CD4-positive, alpha-beta T cell treated with Interleukin-4 for 4 hours (primary cell): ENCODE measurements around the gene HERC5.
"Not testable (repeated sequence)": the region's sequence is repeated elsewhere in the genome, so short reads cannot be mapped to it uniquely, and the experiment has no call there.

Experiments
- DNase-seq: peaks from one replicate; pipeline ENCODE4 v3.0.0-alpha.2; 2020

HERC5 gene

GRCh38 chr4:88456670-88457306 lies at the start of gene HERC5:
TSS of gene HERC5 (plus strand) at chr4:88457119. CDS start at chr4:88457270, 151 bp downstream.
- peak; percentile 95 for DNase-seq

DNA sequence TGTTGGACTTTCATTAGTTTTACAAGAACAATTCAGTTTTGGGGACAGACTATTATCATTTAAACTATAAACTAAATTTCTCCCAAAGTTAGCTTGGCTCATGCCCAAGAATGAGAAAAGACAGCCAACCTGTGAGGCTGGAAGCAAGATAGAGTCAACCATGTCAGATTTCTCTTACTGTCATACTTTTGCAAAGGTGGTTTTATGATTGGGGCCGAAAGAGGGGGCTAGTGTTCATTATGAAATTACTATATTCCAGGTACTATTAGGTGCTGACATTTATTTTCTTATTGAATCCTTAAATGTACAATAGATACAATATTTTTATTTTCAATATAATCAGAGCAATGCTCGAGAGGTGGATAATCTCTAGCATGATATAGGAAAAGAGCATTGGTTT lies 47.7 kb upstream of the HERC5 start:
- no peak for DNase-seq

- no peak for DNase-seq
Measured at GRCh38 chr4:88409789-88410188, 47.1 kb upstream of the HERC5 start.

- DNase-seq, result no peak
Measured at GRCh38 chr4:88411491-88412096, 45.3 kb upstream of the HERC5 start.

DNA sequence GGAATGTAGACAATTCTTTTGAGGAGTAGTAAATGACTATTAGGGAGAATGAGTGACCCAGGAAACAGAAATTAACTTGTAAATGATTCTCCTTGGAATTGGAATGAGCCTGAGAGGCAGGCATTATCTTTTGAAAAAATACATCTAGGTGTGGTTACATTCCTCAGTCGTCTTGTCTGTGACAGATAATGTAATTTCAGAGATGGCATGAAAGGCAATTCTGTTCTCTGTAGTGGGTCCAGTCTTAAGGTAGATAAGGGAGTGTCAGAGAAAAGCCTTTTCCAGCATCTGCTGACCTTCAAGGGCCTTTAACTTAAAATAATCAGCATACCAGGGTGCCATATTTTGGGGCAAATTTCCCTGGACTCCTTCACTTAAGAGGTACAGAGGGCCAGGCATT lies 43.1 kb upstream of the HERC5 start:
- DNase-seq, result no peak

- DNase-seq, result no peak
Measured at GRCh38 chr4:88414755-88415154, 42.2 kb upstream of the HERC5 start.

GRCh38 chr4:88415982-88416381 lies 40.9 kb upstream of the HERC5 start:
- no peak for DNase-seq

DNA sequence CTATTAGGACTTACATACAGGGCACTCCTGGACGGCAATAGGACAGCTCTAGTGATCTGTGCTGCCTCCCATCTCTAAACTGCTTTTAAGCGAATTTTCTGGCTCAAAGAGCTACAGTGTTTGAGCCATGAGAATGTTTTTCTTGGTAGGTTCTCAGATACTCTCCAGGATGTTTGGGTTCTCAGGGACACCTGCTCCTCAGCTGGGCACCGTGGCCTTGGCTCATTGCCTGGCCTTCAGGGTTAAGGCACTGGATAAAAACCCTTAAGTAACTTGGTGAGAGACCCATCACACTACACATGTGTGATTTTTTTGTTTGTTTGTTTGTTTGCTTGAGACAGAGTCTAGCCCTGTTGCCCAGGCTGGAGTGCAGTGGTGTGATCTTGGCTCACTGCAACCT lies 38.5 kb upstream of the HERC5 start:
- DNase-seq, result no peak

- no peak for DNase-seq
Measured at GRCh38 chr4:88419874-88420273, 37.0 kb upstream of the HERC5 start.

GRCh38 chr4:88420844-88421243 lies 36.1 kb upstream of the HERC5 start:
- no peak for DNase-seq

GRCh38 chr4:88422403-88422802 lies 34.5 kb upstream of the HERC5 start:
- DNase-seq, result no peak

DNA sequence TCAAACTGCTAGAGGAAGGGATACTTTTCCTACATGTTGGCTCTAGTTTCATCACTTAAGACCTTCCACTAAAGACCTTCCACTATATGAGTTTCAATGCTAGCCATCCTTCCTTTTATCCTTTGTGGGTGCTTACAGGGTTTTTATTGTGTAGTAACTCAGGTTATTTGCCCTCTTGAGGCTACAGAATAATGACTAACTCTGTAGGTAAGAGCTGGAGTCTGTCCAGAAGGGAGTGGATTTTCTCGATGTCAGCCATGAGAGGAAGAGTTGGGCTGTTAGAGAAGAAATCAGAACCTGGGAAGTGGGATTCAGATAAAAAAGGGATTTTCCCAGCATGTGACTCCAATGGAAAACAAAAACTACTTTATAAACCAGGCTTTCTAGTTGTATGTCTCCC lies 27.5 kb upstream of the HERC5 start:
- no peak for DNase-seq

- no peak for DNase-seq
Measured at GRCh38 chr4:88435987-88436693, 20.8 kb upstream of the HERC5 start.

DNA sequence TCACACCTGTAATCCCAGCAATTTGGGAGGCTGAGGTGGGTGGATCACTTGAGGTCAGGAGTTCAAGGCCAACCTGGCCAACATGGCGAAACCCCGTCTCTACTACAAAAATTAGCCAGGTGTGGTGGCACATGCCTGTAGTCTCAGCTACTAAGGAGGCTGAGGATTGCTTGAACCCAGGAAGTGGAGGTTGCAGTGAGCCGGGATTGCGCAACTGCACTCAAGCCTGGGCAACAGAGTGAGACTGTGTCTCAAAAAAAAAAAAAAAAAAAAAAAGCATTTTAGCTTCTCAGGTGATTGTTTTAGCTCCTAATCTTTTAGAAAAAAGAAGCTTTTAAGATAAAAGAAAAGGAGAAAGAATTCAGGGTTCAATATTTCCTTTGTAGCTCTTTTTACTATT lies 19.0 kb upstream of the HERC5 start:
- DNase-seq, result not testable (repeated sequence)

DNA sequence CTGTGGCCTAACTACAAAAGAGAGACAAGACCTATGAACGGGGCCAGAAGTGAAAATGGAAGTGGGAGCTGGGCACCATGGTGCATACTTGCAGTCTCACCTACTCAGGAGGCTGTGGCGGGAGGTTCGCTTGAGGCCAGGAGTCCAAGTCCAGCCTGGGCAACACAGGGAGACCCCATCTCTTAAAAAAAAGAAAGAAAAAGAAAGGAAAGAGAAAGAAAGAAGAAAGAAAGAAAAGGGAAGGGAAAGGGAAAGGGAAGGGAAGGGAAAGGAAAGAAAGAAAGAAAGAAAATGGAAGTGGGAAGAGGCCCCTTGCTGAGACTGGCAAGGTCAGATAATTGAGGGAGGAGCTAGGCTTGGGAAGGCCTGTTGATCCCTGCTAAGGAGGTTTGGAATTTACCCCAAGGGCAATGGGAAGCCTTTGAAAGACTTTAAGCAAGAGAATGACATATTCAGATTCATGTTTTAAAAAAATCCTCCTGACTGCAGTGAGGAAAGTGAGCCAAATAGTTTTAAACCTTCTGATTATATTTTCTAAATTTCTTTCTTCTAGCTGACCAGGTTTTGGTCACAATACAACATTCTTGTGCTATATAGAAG lies 17.7 kb upstream of the HERC5 start:
- DNase-seq, result no peak

- DNase-seq, result no peak
Measured at GRCh38 chr4:88440146-88440545, 16.8 kb upstream of the HERC5 start.

- no peak for DNase-seq
Measured at GRCh38 chr4:88441696-88442095, 15.2 kb upstream of the HERC5 start.

DNA sequence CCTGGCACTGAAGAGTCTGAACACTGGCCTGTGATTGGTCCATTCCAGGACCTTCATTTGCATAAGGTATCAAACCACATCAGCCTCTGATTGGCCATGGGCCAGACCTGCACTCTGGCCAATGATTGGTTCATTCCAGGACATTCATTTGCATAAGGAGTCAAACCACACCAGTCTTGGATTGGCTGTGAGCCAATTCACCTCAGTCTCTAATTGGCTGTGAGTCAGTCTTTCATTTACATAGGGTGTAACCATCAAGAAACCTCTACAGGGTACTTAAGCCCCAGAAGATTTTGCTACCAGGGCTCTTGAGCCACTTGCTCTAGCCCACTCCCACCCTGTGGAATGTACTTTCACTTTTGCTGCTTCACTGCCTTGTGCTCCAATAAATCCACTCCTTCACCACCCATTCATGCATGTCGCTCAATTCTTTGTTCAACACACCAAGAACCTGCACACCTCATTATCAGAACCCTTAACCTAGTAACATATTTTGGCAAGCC lies 14.2 kb upstream of the HERC5 start:
- DNase-seq, result no peak

DNA sequence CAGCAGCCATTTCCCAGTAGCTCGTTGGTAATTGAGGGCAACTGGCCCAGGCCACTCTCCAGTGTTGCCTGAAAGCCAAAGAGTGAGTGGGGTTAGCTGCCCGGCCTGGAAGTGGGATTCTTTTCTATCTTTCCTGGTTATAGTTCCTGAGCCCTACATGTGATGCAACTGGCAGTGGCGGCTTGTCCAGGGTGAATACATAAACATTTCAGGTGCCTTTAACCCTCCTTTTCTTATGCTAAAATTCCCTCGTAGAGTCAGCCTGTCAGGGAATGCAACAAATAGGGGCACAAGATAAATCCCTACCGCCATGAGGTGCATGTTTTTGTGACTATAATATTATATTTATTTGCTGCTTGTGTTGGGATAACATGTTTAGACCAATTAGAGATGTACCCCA lies 13.4 kb upstream of the HERC5 start:
- DNase-seq, result no peak

GRCh38 chr4:88445252-88445651 lies 11.7 kb upstream of the HERC5 start:
- no peak for DNase-seq

GRCh38 chr4:88446124-88446523 lies 10.8 kb upstream of the HERC5 start:
- DNase-seq, result no peak

GRCh38 chr4:88447371-88448095 lies 9.4 kb upstream of the HERC5 start:
- DNase-seq, result no peak

DNA sequence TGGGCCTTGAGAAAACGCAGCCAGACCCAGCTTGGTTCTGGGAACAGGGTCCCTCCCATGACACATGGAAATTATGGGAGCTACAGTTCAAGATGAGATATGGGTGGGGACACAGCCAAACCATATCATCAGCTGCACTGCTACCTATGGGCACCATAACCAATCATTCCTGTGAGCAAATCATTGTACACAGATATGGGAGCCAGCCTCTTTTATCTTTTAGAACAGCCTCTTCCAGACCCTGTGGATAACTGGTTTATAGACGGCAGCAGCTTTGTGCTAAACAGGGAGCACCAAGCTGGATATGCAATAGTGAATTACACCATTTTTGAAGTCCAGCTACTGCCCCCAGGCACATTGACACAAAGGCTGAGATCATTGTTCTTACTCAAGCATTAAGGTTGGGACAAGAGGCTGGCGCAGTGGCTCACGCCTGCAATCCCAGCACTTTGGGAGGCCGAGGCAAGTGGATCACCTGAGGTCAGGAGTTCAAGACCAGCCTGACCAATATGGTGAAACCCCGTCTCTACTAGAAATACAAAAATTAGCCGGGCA lies 8.6 kb upstream of the HERC5 start:
- DNase-seq, result not testable (repeated sequence)
